Colon (tissue), 2 donors: Measurements from ENCODE around the gene CCDC134.
"Not testable (repeated sequence)": the region's sequence is repeated elsewhere in the genome, so short reads cannot be mapped to it uniquely, and the experiment has no call there.

Experiments used
- FAIRE-seq: peaks from 2 replicates; lab custom pipeline; 2012; peaks lifted over from hg19 to GRCh38; lab: Jason Lieb, UNC
- donor health status: control.
- donor health status: control.

Gene CCDC134

DNA sequence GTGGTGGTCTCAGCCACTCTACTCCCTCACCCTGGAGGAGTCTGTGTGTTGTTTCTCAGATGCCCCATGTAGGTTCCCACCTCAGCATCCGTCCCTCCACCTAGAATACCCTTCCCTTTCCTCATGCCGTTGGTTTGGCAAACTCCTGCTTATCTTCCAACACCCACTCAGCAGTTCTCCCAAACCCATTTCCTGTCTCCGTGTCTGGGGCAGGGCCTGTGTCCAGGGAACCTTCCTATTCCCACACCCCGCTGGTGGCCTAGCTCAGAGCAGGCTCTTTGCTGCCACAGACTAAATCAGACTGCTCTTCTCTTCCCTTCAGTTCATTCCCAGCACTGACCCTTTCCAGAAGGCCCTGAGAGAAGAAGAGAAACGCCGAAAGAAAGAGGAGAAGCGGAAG, 24.9 kb downstream of the CCDC134 start:
- FAIRE-seq = no peak

DNA sequence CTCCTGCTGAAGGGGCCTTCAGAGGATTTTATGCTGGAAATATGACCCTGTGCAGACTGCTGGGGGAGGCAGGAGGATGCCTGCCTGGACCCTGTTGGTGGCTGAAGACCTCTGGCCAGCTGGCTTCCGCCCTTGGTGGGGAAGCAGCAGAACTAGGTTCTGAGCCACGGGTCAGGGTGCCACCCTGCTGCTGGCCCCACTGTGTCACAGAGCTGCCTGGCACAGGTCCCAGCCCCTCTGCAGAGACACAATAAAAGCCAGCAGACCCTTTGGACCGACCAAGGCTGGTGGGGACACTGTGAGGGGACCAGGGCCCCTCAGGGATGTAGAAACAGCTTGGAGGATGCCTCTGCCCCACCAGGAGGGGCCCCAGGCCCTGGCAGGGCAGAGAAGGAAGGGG, 25.5 kb downstream of the CCDC134 start:
- FAIRE-seq = no peak

DNA sequence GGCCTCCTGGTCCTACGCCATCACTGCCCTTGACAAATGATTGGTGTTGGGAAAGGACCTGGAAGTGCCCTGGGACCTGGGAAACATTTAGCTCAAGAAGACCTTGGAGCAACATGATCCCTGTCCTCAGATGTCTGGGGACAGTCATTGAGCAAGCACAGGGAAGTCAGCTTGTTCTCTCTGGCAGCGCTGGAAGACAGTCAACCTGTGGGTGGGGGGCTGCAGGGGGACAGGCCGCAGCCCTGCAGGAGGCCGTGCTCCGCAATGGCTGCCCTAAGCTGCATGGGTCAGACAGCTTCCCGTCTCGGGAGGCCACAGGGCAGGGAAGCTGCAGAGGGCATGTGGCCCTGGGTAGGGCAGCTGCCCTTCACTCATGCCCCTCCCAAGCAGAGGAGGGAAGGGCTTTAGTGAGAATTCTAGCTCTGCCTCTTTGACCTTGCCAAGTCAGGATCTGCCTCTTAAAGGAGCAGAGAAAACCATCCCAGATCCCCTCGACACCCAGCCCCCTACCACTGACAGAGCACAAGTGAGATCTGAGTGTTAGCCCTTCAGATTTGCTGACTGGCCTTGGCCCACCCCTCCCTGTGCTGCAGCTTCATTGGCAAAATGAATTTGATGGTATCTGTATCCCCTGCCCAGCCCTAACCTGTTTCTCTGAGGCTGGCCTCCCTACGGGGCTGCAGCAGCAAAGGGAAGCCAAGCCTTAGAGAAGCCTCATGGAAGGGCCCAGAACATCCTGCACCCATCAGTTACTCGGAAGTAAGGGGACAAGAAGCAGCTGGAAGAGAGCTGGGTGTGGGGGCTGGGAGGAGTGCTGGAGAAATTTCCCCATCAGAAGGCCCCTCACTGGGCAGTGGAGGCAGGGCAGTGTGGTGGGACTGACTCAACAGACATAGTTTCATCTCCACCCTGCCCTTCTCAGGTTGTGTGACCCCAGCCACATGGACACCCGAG, 26.2 kb downstream of the CCDC134 start:
- no peak for FAIRE-seq

DNA sequence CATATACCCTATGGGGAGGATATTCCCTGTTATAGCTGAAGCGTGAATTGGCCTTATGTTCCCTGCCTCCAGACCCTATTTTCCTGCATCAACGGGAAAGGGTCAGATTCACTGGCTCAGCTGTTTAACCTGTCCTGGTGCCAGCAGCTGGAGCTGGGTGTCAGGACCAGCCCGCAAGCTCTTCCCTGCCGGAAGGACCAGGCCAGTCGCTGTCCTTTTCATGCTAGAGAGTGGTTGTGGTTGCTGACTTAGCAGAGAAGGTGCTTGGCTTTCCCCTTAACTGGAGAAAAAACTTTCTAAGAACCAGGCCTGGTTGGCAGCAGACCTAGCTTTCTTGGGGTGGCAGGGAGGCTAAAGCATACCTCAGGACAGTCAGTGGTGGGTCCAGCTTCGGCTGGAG, 27.2 kb downstream of the CCDC134 start:
- FAIRE-seq = no peak

DNA sequence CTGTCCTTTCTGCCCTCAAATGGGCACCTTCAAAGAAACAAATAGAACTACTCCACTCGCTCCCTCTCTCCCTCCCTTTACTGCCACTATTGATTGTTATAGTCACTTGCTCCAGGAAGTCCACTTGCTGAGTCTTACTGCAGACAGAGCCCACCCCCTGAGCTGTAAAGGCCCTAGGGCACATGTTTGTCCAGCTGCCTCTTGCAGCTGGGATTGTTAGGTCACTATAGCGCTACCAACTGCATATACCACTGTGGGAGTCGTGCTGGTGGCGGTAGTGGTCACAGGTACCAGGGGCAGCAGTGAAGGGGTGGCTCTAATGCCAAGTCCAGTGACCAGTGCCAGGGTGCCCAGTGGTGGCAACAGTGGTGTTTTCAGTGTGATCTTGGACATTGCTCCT, 28.0 kb downstream of the CCDC134 start:
- FAIRE-seq = no peak

DNA sequence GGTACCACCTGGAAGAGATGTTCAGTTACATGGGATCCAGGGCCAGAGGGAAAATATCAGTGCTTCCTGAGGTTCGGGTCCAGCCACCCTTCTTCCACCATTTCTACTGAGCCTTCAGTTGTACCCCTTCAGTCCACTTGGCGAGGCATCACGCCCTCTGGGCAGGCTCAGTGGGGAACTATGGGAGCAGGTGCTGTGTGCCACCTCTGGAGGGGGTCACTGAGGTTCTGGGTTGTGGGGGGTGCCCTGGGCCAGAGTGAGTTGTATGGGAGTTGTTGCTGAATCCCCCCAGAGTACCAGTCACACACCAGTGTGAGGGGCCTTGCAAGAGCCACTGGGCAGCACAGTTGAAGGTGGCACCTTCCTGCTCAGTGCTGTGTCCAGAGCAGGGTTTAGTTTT, 29.7 kb downstream of the CCDC134 start:
- no peak for FAIRE-seq

DNA sequence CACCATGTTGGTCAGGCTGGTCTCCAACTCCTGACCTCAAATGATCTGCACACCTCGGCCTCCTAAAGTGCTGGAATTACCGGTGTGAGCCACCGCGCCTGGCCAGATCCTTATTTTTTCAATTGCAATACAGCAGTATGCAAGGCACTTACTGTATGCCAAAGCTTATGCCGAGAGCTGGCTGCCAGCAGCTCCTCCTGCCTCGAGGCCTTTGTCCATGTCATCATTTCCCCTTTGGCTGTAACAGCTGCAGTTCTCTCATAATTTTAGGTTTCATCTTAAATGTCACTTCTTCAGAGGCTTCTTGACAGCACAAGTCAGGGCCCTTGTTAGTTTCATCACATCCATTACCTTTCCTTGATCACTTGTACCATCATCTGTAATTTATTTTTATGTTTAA, 30.9 kb downstream of the CCDC134 start:
- no peak for FAIRE-seq

DNA sequence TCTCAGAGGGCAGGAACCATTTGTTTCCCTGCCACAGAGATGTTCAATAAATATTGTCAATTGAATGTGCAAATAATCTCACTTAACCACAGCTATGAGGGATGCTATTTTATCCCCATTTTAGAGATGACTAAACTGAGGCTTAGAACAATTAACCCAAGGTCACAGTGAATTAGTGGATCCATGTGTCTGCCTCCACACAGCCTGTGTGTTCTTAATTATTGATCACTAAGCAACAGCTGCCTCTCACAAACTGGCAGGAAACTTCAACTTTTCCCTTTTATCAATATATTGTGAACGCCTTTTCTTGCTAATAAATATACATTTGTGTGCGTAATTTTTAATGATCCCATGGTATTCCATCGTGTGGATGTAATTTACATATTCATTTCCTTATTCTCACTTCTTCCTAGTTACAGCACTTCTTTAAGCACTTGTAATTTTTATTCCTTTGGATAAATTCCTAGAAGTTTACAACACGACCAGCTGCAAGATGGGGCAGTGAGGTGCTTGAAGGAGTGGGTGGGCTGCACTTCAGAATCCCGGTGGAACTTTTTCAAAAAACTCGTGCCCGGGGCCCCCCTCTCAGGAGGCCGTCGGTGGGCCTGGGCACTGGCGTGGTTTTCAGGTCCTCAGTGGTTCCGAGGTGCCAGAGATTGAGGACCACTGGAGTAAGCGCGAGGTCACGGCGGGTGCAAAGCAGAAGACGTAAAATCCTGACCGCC, 31.5 kb downstream of the CCDC134 start:
- no peak for FAIRE-seq

DNA sequence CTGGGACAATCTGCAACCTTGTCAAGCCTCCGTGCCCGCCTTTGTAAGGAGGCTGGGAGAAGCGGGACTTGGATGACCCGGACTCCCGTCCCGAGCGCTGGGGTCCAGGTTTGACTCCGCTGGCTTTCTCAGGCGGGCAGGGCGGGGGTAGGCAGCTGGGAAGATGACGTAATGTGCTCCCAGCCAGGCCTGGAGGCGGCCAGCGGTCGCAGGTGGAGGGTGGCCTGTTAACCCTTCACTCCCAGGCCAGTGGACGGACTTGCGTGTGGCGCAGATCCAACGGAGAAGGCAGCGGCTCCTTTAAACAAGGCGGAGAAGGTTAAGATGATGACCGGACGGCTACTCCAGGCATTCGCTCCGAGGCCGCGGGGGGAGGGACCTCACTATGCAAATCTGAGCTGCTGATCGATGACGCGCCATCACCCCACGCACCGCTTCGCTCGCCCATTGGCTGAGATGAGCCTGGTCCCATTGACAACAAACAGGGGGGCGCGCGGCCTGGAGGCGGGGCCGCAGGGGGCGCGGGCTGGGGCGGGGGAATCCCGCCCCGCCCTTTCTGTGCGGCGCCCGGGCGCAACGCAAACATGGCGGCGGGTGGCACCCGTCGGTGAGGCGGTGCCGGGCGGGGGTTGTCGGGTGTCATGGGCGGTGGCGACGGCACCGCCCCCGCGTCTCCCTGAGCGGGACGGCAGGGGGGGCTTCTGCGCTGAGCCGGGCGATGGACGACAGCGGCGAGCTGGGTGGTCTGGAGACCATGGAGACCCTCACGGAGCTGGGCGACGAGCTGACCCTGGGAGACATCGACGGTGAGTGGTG, 32.3 kb downstream of the CCDC134 start, which contains the start of gene SREBF2:
Gene SREBF2 (plus strand): TSS at position 553 of the 816 bp plus-strand sequence. CDS start 166 bp downstream, at position 719.
- FAIRE-seq = no peak

DNA sequence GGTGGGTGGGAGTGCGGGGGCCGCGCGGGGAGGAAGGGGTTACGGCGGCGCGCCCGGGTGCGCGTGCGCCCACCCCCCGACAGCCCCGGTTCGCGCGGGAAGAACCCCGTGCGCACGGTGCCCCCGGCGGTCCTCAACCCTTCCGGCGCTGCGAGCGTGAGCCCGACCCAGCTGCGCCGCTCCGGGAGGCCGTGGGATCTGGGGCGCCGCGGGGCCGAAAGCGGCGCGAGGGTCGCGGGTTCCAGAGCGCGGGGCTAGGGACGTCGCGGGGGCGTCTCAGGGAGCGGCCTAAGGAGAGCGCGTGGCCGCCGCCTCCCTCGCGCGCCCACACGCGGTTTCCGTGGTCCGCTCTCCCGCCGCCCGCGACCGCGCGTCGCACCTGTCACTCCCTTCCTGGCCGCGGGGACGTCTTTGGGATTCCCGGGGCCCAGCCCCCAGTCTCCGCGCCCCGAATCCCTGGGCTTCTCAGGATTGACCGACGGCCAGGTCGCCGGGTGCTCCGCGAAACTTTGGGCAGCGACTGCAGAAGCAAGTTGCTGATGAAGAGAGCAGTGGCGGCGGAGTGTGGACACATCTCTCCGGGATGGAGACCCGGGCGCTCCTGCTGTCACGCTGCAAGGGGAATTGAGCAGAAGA, 33.0 kb downstream of the CCDC134 start:
- no peak for FAIRE-seq

DNA sequence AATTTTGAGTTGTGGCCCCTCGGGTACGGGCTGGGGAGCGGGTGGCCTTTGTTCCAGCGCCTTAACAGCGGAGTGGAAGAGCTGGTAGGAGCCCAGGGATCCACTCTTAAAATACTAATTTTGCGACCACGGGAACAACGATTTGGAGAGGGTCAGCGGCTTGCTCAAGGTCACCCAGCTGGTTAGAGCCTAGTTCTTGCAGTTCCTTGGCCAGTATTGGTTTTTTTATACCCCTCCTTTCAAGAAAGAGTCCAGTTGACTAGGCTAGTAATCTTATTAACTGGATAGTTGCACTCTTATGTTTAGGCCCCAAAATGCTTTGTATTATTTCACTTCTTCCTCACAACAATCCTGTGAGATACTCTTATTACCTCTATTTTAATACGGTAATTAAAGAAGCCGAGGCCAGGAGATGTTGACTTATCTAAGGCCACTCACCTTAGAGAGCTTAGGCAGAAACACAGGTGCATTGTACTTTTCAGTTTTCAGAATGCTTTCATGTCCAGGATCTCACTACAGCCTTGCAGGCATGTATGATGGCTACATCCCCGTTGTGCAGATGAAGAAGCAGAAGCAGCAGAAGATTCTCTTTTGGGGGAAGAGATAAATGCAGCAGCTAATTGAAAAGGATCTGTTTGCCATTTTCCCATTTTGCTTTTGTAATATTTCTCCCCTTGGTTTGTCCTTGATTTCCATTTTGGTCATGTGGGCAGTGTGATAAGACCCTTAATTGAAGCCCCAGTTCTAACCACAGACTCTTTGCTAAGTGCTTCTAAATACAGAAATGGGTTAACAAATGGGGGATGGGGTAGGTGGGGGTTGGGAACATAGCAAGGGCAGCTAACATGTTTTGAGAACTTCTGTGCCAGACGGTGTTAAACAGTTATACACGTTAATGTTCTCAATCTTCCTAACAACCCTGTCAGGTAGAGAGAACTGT, 33.8 kb downstream of the CCDC134 start:
- FAIRE-seq = no peak

DNA sequence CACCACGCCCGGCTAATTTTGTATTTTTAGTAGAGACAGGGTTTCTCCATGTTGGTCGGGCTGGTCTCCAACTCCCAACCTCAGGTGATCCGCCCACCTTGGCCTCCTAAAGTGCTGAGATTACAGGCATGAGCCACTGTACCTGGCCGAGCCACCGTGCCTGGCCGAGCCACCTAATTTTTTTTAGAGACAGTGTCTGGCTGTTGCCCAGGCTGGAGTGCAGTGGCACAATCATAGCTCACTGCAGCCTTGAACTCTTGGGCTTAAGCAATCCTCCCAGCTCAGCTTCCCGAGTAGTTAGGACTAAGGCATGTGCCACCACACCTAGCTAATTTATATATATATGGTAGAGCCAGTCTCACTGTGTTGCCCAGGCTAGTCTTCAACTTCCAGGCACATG, 35.0 kb downstream of the CCDC134 start:
- FAIRE-seq = not testable (repeated sequence)

DNA sequence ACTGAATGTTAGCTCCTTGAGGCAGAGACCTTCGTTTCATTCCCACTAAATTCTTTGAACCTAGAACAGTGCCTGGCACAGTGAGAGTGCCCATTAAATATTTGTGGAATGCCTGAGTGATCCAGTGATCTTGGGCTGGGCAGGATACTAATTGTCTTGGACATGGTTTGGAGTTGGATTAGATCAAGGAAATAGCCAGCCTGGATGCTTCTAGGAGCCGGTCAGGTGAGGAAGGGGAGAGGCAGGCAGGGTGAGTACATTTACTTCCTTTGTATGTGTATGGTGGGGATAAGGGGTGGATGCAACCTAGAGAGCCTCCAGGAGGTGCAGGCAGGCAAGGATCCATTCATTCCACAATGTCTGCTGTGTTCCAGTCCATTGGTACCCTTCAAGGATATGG, 36.1 kb downstream of the CCDC134 start:
- FAIRE-seq = no peak

DNA sequence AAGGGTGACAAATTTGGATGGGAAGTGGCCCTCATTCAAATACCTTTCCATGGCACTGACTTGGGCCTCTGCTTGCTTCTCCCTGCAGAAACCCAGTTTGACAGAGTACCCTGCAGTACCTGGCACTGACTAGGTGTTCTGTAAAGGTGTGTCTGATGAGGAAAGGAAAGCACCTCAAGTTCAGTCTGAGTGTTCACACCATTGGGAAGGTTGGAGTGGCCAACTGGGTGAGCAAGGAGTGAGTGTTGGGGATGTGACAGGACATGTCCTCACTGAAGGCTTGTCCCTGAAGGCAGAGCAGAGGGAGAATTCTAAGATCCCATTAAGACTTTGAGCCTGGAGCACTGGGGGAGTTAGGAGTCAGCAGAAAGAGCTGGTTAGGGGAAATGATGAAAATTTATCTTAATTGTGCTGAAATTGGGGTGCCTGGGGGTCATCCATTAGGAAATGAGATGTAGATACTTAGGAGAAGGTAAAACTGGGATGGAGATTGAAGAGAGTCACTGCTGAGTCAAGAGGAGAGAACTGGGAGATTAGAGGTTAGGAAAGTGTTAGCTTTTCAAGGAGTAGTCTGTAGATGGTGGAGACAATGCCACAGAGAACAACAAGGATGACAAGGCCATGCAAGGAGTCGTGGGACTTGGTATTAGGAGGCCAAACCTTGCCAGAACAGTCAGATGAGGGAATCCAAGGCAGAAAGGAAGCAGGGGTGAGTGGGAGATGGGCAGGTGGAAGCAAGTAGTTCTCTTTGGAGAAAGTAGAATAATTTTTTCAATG, 38.6 kb downstream of the CCDC134 start:
- no peak for FAIRE-seq

DNA sequence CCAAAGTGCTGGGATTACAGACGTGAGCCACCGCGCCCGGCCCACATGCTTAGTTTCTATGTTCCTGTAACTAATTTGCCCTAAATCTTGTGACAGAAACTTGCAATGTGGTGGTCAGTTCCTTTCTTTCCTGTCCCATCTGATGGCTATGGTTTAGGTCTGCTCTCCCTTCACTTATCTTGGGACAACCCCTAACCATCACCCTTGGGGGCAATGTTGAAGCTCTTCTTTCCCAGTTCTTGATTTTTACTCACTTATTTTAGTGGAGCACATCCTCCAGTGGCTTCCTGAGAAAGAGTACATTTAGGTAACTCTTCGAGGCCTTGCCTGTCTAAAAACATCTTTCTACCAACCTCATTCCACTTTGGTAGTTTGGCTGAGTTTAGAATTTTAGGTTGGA, 39.7 kb downstream of the CCDC134 start:
- FAIRE-seq = no peak

DNA sequence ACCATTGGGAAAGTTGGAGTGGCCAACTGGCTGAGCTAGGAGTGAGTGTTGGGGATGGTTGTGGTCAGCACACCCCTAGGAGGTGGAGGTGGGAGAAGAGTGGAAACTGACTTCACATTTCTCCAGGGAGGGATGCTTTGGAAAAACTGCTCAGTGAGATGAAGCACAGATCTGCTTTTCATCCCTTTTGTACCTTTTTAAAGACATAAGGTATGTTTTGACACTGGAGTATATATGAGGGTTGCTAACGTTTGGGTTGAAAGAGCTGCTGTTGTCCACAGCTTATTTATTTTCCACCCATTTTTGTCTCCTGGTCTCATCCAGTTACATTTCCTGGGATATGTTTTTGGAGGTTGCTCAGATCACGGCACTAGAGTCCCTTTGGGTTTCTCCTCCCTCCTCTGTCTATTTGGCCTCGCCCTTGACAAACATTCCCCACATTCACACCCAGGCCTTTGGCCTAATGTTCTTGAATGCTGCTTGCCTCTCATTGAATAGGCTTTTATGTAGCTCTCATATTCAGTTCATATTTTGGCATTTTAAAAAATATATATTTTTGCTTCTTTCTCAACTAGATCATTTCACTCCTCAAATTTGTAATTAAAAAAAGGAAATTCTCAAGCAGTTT, 40.7 kb downstream of the CCDC134 start:
- FAIRE-seq = no peak

DNA sequence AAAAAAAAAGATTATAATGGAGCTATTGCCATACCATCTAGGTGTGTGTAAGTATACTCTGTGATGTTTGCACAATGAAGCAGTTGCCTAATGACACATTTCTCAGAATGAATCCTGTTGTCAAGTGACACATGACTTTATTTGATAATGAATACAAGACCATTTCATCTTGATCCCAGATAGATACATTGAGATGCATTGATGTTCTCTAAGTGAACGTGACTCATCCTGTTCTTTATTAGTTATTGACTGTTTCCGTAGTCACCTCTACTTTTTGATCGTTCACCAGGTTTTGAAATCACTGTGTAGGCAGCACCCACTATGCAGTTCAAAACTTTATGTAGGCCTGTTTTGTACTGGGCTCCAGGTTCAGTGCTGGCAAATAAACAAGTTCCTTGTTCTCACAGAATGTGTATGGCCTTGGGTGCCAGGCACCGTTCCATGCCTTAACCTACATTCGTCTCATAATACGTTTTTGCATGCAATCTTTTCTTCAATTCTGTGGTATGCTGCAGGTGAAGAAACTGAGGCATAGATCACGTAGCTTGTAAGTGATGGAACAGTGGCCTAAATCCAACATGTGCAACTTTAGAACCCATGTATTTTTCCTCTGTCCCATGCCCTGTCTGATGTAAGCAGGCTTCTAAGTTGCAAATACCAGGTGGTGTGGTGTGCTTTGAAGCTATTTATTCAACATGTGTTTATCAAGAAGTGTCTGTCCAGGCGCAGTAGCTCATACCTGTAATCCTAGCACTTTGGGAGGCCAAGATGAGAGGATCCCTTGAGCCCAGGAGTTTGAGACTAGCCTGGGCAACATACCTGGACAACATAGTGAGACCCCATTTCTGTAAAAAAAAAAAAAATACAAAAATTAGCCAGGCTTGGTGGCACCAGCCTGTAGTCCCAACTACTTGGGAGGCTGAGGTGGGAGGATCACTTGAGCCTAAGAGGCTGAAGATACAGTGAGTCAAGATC, 42.8 kb downstream of the CCDC134 start:
- no peak for FAIRE-seq

DNA sequence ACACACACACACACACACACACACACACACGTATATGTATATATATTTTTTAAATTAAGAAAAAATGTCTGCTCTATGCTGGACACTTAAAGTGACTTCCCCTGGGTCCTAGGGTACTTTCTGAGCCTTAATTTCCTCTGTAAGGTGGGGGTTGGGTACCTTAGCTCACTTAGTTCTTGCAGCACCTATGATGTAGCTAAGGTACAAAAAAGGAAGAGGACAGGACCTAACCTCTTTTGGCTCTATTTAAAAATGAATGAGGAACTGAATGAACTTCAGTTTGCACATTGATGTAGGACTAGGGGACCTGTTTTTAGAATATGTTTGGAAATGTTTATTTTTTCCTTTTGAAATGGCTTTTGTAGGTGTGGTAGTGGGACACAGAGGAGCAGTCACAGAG, 43.6 kb downstream of the CCDC134 start:
- FAIRE-seq = no peak
